LNCAP (cell line): ENCODE measurements around the gene CBX2.

Experiments used
- TF ChIP-seq, protein P1 (sequence below): fragments of 450-650 bp; IDR thresholded peaks from 2 replicates; pipeline ENCODE4 v1.5.1; 2017; ENCODE audit warnings: mild to moderate bottlenecking

The CBX2 gene

DNA sequence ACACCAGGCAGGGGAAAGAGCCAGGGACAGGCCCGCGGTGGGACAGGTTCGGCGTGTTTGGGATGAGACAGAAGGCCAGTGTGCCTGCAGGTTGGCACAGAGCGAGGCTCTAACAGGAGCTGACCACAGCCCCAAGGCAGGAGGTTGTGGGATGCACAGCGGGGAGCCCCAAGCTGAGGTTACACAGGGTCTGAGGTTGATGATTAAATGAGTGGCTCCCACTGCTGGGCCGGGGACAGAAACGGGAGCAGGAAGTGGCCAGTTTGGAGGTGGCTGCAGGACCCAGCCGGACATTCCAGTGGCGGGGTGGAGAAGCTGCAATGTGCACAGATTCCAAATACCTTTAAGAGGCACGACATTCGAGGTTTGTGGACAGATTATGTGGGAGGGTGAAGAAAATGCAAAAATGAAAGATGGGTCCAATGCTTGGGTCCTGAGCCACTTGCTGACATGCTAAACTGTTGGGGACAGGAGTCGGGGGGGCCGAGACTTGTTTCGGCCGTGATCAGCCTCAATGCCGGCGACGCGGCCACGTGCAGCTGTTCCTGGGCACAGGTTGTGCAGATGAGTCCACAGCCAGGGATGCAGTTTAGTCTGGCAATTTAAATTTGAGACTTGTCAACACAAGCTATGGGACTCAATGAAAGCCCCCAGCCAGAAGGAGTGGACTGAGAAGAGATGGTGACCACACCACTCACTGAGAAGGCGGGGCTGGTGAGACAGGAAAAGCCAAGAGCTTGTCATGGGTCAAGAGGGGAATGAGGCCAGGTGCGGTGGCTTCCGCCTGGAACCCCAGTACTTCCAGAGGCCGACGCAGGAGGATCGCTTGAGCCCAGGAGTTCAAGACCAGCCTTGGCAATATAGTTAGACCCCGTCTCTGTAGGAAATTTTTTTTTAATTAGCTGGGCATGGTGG, 38.5 kb upstream of the CBX2 start:
- TF ChIP-seq, protein P1, sequence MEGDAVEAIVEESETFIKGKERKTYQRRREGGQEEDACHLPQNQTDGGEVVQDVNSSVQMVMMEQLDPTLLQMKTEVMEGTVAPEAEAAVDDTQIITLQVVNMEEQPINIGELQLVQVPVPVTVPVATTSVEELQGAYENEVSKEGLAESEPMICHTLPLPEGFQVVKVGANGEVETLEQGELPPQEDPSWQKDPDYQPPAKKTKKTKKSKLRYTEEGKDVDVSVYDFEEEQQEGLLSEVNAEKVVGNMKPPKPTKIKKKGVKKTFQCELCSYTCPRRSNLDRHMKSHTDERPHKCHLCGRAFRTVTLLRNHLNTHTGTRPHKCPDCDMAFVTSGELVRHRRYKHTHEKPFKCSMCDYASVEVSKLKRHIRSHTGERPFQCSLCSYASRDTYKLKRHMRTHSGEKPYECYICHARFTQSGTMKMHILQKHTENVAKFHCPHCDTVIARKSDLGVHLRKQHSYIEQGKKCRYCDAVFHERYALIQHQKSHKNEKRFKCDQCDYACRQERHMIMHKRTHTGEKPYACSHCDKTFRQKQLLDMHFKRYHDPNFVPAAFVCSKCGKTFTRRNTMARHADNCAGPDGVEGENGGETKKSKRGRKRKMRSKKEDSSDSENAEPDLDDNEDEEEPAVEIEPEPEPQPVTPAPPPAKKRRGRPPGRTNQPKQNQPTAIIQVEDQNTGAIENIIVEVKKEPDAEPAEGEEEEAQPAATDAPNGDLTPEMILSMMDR: no peak

DNA sequence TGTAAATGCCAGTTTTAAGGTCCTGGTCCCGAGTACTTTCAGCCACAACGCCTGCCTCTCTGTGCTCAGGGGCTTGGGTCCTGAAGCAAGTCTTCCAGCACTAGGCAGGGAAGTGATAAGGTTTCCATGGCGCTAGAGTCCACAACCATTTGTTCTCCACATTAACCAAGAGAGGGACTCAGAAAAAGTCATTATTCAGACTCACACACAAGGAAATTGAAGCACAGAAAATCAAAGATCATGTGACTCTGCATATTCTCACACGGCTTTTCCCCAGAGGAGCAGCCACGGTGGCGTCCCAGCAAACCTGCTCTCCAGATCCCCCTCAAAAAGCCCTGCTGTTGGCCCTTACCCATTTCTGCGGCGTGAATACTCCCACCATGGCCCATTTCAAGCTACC, 37.5 kb upstream of the CBX2 start:
- TF ChIP-seq, protein P1: no peak

DNA sequence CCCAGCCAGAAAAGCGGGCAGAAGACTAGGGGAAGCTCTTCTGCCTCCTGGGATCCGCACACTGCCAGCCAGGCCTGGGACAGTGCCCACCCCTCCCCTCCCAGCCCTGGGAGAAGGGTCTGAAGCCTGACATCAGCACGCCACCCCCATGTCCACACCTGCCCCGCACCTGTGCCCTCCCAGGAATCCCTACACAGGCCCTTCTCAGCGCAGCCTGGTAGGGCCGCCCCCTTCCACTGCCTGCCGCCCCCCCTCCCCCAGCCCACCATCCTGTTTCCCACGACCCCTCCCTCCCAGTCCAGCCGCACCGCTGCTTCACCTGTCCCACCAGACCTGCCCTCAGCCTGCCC, 36.6 kb upstream of the CBX2 start:
- TF ChIP-seq, protein P1: no peak

DNA sequence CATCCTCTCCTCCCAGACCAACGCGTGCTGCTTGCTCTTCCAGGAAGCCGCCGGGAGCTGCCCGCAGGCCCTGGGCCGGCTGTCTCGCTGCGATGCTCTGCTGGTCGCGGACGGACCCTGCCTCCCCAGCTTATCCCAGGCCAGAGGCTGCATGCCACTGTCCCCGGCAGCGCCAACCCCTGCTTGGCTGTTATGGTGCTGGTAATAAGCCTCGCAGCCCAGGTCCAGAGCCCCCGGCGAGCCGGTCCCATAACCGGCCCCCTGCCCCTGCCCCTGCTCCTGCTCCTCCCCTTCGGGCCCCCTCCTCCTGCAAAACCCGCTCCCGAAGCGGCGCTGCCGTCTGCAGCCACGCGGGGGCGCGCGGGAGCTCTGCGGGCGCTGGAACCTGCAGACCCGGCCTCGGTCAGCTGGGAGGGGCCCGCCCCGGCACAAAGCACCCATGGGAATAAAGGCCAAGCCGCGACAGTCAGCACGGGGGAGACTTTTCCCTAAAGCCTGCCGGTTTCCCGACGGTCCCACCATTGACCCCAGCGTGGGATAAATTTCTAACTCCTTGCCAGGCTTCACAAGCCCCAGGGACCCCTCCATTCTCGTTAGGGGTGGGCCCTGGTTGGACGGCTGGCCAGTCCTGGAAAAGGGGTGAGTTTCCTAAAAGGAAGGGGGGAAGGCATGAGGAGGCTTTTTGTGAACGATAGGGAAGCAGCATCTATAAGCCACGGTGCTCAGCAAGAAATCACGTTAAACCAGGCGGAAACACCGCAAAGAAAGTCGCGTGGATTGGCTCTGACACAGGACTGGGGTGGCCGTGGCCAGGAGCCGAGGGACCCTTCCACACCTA, 36.0 kb upstream of the CBX2 start:
- TF ChIP-seq, protein P1: peak; percentile 99

DNA sequence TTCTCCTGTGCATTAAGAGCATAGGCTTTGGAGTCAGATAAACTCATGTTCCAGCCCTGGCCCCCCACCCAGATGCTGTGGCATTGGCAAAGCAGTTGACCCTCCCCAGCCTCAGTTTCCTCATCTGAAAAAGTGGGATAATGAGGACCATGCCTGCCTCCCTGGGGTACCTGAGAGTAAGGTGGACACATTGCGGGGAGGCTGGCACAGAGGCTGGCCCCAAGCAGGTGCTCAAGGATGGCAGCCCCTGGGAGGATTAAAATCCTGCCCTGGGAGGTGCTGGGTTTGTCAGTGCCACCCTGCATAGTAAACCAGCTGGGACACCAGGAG, 35.4 kb upstream of the CBX2 start:
- TF ChIP-seq, protein P1: no peak

DNA sequence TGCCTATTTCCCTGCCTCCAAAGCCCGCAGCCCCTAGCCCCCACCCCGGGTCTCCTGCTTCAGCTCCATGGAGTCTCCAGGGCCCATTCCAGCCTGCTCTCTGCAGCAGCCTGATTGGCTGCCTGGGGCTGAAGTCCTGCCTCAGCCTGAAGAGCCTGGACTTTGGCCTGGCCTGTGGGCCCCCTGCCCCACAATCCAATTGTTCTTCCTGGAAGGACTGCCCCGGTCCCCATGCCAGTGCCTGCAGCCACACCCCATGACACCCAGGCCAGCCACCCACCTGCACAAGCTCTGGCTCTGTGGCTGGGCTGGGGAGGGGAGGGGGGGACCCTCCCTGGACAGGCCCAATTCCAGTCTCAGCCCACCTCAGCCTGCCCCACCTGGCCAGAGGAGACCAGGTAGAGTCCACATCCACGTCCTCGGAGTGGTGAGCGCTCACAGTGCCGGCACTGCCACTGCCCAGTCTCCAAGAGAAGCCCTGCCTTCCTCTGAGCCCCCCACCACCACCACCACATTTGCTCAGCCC, 34.9 kb upstream of the CBX2 start:
- TF ChIP-seq, protein P1: no peak

DNA sequence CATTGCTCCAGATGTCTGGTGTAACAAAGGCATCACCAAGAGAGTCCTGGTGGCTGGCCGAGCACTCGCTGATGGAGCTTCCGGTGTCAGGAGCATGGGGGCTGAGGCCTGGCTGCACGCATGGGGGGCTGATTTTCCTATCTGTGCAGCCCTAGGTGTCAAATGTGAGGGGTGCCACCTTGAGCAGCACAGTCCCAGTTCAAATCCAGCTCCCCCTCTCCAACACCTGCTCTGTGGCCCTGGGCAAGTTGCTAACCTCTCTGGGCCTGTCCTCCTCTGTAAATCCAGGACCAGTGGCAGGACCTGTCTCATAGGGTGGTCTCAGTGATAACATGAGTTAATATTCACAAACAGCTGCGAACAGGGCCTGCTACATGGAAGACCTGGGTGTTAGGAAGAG, 34.3 kb upstream of the CBX2 start:
- TF ChIP-seq, protein P1: no peak
